ENCODE measurements around the gene ASB4.

DNA sequence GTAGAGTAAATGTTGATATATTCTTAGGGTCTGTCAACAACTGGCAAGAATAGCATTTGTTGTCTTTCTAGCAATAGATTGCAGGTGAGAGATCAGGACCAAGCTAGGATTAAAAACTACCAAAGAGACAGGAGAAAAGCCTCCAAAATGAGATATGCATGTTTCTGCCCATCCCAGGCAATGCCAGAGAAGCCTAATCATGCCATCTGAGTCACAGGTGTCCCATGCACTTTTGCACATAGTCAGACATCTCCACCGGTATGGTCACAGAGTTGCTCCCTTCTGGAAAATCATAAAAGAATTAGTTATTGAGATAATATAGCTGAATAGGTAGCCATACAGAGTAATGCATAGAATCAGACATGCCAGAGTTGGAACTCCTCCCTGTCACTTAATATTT is 59.9 kb downstream of the ASB4 start:
- TF ChIP-seq, protein P1, sequence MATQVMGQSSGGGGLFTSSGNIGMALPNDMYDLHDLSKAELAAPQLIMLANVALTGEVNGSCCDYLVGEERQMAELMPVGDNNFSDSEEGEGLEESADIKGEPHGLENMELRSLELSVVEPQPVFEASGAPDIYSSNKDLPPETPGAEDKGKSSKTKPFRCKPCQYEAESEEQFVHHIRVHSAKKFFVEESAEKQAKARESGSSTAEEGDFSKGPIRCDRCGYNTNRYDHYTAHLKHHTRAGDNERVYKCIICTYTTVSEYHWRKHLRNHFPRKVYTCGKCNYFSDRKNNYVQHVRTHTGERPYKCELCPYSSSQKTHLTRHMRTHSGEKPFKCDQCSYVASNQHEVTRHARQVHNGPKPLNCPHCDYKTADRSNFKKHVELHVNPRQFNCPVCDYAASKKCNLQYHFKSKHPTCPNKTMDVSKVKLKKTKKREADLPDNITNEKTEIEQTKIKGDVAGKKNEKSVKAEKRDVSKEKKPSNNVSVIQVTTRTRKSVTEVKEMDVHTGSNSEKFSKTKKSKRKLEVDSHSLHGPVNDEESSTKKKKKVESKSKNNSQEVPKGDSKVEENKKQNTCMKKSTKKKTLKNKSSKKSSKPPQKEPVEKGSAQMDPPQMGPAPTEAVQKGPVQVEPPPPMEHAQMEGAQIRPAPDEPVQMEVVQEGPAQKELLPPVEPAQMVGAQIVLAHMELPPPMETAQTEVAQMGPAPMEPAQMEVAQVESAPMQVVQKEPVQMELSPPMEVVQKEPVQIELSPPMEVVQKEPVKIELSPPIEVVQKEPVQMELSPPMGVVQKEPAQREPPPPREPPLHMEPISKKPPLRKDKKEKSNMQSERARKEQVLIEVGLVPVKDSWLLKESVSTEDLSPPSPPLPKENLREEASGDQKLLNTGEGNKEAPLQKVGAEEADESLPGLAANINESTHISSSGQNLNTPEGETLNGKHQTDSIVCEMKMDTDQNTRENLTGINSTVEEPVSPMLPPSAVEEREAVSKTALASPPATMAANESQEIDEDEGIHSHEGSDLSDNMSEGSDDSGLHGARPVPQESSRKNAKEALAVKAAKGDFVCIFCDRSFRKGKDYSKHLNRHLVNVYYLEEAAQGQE (IDR thresholded peaks at IDR 0.05), result no peak
- TF ChIP-seq CTCF (IDR thresholded peaks at IDR 0.05), result no peak
- no peak for TF ChIP-seq ESRRA (IDR thresholded peaks at IDR 0.05; ENCODE audit: borderline replicate concordance, low read length)
- TF ChIP-seq KDM1A (IDR thresholded peaks at IDR 0.05; ENCODE audit: low read depth), result no peak
